Measurements from ENCODE around the gene DNM3. TPM values are rescaled to one million over a fixed set of nuclear protein-coding genes. Genes with fewer than 3 reads are reported as not detected.

Gene DNM3
- total and polyA plus RNA-seq, 10 of the 15 experiments (the other 5 are each of a cell fraction or from before 2014, with no cell fraction given), result 0.03 to 1.5 (median 0.08) TPM; not detected in 3

GRCh38 chr1:172400722-172401105 lies 559.4 kb downstream of the DNM3 start:
- ChIA-PET RAD21 (ENCODE audit: unreplicated experiment) (interaction anchor here (0.8 to 15.1 kb wide), 9 partner anchors 44 to 397 kb away, joined by 3 to 394 read pairs (median 24); no protein-coding TSS in a partner anchor), SMC1A (ENCODE audit: uncharacterized antibody, unreplicated experiment) (interaction anchor here (1.2 to 16.5 kb wide), 13 partner anchors 11 to 397 kb away, joined by 3 to 413 read pairs (median 34); no protein-coding TSS in a partner anchor), POLR2A (no interaction called here), CTCF (interaction anchor here (0.9 to 9.8 kb wide), 14 partner anchors 10 to 756 kb away, joined by 3 to 71 read pairs (median 8); no protein-coding TSS in a partner anchor)
- 29% methylated on average over 1 of the region's 1 CpG for WGBS (ENCODE audit: insufficient coverage, insufficient replicate concordance, low lambda C conversion rate, missing lambda C conversion rate)
- FAIRE-seq, result no peak
- Histone ChIP-seq H3K36me3 (ENCODE audit: control insufficient read depth in 2 of 2, insufficient read depth in 2 of 2, low read length in 1 of 2) (no peaks in the 10 kb centered on the region), H3K9ac (ENCODE audit: control insufficient read depth, insufficient read depth, low read length) (no peak overlapping the region), H3K9me3 (replicated peaks; ENCODE audit: control insufficient read depth, insufficient read depth, low read length) (no peaks in the 10 kb centered on the region; the same call in 2 of the 3 replicates), H2AFZ (ENCODE audit: control insufficient read depth, low read depth, low read length) (no peak overlapping the region), H3K79me2 (ENCODE audit: control insufficient read depth, insufficient read depth, low read length) (no peaks in the 10 kb centered on the region), H3K4me2 (ENCODE audit: control insufficient read depth, insufficient read depth) (no peak overlapping the region), H3K4me3 (no peak overlapping the region), H4K20me1 (ENCODE audit: control insufficient read depth, insufficient read depth) (no peaks in the 10 kb centered on the region), H3K4me1 (ENCODE audit: control insufficient read depth, insufficient read depth, low read length) (peaks cover 43% of the 10 kb centered on the region), H3K27me3 (replicated peaks in 1 of 2; ENCODE audit: control insufficient read depth in 2 of 2, insufficient read depth in 2 of 2, low read length in 1 of 2) (no peaks in the 10 kb centered on the region), H3K27ac (ENCODE audit: control insufficient read depth, insufficient read depth) (0 out of 2 replicates have a peak overlapping the region, but pooled peaks have one; percentile 19)
- ATAC-seq, result no peak
- in situ Hi-C loops (cut with MboI), result no loop called here
- no TSS peak for BruUV-seq (replicated peaks)
- no peak for TF ChIP-seq MXI1 (IDR thresholded peaks at IDR 0.05; ENCODE audit: low read depth, low read length)
- no peak for TF ChIP-seq BCL11A (IDR thresholded peaks at IDR 0.05; ENCODE audit: low read depth, low read length)
- no peak for TF ChIP-seq ZZZ3 (IDR thresholded peaks at IDR 0.05; ENCODE audit: control insufficient read depth, insufficient read length, low read depth)
- no peak for TF ChIP-seq ZNF384 (IDR thresholded peaks at IDR 0.05; ENCODE audit: borderline replicate concordance, low read depth, low read length)
- no peak for TF ChIP-seq SMAD5 (IDR thresholded peaks at IDR 0.05; ENCODE audit: low read depth)
- TF ChIP-seq IRF5 (IDR thresholded peaks at IDR 0.05; ENCODE audit: borderline replicate concordance), result no peak
- no peak for TF ChIP-seq ZBED1 (IDR thresholded peaks at IDR 0.05; ENCODE audit: borderline replicate concordance)
- TF ChIP-seq HCFC1 (IDR thresholded peaks at IDR 0.05; ENCODE audit: low read length), result no peak
- TF ChIP-seq ATF7 (IDR thresholded peaks at IDR 0.05; ENCODE audit: low read depth), result no peak
- no peak for TF ChIP-seq TARDBP (IDR thresholded peaks at IDR 0.05; ENCODE audit: borderline replicate concordance)
- TF ChIP-seq ZSCAN29 (IDR thresholded peaks at IDR 0.05), result no peak
- no peak for TF ChIP-seq TAF1 (IDR thresholded peaks at IDR 0.05; ENCODE audit: borderline replicate concordance, low read depth, low read length)
- no peak for TF ChIP-seq ATF3 (IDR thresholded peaks at IDR 0.05; ENCODE audit: borderline replicate concordance, extremely low read depth, low read depth, low read length)
- TF ChIP-seq, protein P1, sequence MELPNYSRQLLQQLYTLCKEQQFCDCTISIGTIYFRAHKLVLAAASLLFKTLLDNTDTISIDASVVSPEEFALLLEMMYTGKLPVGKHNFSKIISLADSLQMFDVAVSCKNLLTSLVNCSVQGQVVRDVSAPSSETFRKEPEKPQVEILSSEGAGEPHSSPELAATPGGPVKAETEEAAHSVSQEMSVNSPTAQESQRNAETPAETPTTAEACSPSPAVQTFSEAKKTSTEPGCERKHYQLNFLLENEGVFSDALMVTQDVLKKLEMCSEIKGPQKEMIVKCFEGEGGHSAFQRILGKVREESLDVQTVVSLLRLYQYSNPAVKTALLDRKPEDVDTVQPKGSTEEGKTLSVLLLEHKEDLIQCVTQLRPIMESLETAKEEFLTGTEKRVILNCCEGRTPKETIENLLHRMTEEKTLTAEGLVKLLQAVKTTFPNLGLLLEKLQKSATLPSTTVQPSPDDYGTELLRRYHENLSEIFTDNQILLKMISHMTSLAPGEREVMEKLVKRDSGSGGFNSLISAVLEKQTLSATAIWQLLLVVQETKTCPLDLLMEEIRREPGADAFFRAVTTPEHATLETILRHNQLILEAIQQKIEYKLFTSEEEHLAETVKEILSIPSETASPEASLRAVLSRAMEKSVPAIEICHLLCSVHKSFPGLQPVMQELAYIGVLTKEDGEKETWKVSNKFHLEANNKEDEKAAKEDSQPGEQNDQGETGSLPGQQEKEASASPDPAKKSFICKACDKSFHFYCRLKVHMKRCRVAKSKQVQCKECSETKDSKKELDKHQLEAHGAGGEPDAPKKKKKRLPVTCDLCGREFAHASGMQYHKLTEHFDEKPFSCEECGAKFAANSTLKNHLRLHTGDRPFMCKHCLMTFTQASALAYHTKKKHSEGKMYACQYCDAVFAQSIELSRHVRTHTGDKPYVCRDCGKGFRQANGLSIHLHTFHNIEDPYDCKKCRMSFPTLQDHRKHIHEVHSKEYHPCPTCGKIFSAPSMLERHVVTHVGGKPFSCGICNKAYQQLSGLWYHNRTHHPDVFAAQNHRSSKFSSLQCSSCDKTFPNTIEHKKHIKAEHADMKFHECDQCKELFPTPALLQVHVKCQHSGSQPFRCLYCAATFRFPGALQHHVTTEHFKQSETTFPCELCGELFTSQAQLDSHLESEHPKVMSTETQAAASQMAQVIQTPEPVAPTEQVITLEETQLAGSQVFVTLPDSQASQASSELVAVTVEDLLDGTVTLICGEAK (IDR thresholded peaks at IDR 0.05; ENCODE audit: borderline replicate concordance), result no peak
- TF ChIP-seq ZNF274 (IDR thresholded peaks at IDR 0.05; ENCODE audit: insufficient read depth, insufficient read length), result no peak
- TF ChIP-seq IRF4 (IDR thresholded peaks at IDR 0.05; ENCODE audit: low read depth, low read length), result no peak
- TF ChIP-seq MYC (IDR thresholded peaks at IDR 0.05; ENCODE audit: insufficient read depth, insufficient read length, insufficient replicate concordance, low read length, severe bottlenecking), result no peak
- no peak for TF ChIP-seq CBFB (IDR thresholded peaks at IDR 0.05; ENCODE audit: low read depth)
- intact Hi-C loops (cut with micrococcal nuclease; ENCODE audit: unreplicated experiment), result no loop called here
- no peak for DNase-seq (ENCODE audit: low read depth, low spot score)

All from GM12878 (cell line).